GM19397 (cell line): Measurements from ENCODE around the gene SBK1.
"Not testable (repeated sequence)": the region's sequence is repeated elsewhere in the genome, so short reads cannot be mapped to it uniquely, and the experiment has no call there.

Source experiments
- ATAC-seq: cut with Tn5 transposase; IDR thresholded peaks from one replicate; pipeline ENCODE4 v1.9.1; 2021; ENCODE audit warnings: mild to moderate bottlenecking, moderate library complexity; ENCODE audit not compliant: unreplicated experiment

SBK1 gene

DNA sequence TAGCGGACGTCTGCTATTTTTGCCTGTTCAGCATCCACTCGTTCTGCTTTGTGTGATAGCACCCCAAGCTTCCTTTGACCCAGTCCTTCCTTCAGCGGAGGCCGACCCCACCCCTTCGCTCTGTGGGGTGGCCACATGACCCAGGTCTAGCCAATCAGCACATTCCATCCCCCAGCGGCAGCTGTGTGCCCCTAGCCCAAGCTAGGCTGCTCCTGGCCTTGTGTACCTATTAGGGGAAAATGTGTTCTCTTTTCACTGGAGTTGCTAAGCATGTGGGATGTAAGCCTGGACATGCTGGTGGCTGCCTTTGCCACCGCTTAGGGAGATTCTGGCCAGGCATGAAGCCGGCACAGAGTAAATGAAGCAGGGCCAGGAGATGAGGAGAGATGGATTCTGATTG lies 37.9 kb downstream of the SBK1 start:
- not testable (repeated sequence) for ATAC-seq

DNA sequence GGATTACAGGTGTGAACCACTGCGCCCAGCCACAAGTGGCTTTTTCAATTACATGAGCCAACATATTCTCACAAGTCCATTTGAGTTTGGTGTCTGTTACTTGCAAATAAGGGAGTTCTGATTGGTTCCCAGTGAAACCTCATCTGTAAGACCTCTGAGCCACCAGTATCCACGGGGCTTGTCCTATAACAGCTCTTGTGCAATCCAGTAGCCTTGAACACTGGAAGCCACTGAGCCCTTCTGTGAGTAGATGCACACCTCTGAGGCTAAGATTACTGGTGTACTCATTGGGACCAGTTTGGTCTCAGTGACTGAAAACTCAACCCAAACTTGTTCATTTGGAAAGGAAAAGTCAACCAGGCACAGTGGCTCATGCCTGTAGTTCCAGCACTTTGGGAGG lies 38.7 kb downstream of the SBK1 start:
- not testable (repeated sequence) for ATAC-seq

DNA sequence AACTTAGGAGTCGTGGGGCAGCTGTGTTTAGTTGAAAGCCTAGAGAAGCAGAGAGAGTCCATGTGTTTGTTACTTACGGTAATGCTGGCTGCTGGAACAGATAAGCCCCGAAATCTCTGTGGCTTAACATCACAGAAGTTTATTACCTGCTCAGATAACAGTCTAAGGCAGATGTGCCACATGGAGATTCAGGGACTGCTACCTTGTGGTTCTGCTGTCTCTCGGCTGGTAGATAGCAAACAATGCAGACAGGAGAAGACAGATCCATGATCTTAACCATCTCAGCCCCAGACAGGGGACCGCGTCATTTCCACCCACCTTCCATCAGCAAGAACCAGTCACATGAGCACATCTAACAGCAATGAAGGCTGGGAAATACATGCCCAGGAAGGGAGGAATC lies 40.3 kb downstream of the SBK1 start:
- not testable (repeated sequence) for ATAC-seq

DNA sequence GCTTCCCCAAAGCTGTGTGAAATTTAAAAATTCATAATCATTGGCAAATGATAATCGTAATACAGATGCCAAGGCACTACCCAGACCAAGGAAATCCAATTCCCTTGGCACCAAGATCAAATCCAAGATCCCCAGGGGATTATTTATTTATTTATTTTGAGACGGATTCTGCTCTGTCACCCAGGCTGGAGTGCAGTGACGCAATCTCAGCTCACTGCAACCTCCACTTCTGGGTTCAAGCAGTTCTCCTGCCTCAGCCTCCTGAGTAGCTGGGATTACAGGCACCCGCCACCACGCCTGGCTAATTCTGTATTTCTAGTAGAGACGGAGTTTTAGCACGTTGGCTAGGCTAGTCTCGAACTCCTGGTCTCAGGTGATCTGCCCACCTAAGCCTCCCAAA lies 43.4 kb downstream of the SBK1 start:
- not testable (repeated sequence) for ATAC-seq

DNA sequence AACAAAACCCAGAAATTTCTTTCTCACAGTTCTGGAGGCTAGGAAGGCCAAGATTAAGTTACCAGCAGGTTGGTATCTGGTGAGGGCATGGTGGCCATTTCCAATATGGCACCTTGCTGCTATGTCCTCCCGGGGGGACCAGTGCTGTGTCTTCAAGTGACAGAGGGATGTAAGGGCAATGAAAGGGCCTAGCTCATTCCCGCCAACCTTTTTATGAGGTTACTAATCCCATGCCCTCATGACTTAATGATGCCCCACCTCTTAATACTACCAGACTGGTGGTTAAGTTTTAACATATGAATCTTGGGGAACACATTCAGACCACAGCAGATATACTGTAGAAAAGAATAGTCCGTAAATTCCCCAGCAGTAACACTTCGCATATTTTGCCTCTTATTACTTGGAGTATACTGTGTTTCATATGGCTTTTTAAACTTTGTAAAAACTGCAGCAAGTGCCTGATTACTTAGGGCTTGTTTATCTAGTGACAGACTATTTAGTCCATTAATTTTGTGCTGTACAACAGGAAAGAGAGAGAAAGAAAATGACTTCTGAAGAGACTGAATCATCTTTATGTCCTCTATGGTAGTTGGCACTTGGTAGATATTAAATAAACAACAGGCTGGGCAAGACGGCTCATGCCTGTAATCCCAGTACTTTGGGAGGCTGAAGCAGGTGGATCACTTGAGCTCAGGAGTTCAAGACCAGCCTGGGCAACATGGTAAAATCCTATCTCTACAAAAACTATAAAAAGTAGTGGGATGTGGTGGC lies 44.8 kb downstream of the SBK1 start:
- not testable (repeated sequence) for ATAC-seq

DNA sequence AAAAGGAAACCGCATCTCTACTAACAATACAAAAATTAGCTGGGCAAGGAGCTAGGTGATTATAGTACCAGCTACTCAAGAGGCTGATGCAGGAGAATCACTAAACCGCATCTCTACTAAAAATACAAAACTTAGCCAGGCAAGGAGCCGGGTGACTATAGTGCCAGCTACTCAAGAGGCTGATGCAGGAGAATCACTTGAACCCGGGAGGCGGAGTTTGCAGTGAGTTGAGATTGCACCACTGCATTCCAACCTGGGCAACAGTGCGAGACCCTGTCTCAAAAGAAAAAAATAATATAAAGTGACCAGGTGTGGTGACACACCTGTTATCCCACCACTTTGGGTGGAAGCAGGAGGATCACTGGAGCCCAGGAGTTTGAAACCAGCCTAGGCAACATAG lies 45.9 kb downstream of the SBK1 start:
- ATAC-seq = not testable (repeated sequence)

DNA sequence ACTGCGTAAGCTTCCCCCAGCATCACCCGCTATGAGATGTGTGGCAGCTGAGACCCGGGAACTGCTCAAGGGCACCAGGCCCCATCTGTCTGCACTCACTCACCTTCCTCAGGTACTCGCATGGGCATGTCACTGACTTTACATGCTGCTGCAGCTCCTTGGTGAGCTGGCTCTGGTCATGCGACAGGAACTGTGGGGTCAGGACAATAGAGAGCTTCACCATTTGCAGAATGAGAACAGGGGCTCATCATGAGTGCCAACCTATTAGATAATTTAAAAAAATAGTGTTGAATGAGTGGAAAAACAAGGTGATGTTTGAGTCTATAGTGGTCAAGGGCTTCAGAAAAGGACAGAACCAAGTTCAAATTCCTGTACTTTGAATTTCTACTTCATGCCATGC lies 70.3 kb downstream of the SBK1 start:
- ATAC-seq = not testable (repeated sequence)

DNA sequence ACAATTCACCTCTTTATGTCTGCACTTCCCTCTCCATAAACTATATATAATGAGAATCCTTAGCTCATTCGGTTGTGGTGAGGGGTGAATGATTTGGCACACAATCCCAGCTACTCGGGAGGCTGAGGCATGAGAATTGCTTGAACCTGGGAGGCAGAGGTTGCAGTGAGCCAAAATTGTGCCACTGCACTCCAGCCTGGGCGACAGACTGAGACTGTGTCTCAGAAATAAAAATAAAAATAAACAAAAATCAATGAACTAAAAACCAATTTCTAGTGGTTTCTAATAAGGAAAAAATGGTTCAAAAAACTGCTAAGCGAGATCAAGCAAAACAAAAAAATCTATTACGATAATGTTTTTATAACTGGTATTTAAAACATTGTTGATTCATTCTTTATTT lies 71.1 kb downstream of the SBK1 start, which contains the start of gene NPIPB6:
Gene NPIPB6 (minus strand): TSS at position 101 of the 400 bp plus-strand sequence. CDS start 686 bp downstream, outside the sequence.
- not testable (repeated sequence) for ATAC-seq

DNA sequence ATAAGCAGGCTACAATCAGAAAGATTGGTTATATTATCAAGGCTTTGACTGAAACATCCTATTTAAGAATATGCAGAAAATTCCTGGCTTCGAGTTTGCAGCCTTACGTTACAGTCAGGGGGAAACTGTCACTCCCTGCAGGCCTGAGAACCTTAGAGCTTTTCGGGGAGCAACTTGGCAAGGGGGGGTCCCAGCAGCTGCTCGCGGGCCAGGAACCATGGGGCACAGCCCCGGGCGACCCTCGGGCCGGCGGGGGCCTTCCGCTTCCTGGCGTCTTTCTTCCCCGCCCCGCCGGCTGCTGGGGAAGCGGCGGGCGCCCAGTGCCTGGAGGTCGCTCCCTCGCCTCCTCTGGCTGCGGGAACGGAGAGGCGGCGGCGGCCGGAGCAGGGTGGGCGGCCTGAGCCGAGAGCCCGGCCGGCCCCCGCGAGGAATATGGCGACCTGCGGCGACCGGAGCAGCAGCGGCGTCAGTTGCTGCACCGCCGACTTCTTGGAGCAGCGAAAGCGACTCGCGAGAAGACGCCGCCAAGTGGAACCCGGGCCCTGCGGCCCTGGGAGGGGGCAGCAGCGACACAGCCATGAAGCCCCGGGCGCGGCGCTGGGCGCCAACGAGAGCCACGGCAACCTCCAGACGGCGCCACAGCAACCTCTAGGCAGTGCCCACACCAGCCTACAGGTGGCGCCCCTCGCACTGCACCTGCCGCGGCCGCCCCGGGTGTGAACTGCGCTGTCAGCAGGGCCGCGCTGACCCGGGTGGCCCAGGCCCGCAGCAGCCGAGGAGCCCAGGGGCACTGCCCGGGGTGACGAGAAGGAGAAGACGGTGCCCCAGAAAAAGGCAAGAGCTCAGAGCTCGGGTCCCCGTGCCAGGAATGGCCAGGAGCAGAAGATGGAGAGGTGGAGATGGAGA lies 72.2 kb downstream of the SBK1 start:
- ATAC-seq = peak; percentile 92

DNA sequence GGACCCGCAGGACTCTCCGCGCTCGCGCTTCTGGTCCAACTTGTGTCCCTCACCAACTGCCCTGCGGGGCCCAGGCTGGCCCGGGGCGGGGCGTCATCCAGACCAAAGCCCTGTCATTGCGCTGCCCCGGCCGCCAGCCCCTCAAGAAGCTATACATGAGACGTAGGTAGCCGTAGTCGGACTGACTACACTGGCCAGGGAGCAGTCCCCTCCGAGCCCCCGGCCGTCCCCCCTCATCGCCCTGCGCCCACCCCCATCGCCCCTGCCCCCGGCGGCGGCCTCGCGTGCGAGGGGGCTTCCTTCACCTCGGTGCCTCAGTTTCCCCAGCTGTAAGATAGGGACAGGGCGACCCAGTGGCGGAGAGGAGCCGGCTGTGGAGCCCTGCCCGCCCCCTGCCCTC lies 75.6 kb downstream of the SBK1 start:
- not testable (repeated sequence) for ATAC-seq
